Liver (tissue), 9 donors: ENCODE results near the gene OXGR1. TPM values are rescaled to one million over a fixed set of nuclear protein-coding genes. Genes with fewer than 3 reads are reported as not detected.

ENCODE experiments used
- DNase-seq: peaks from one replicate; pipeline ENCODE4 v3.0.0-alpha.2; 2017; ENCODE audit warnings: low spot score
- H3K27ac ChIP-seq, 2 donors: one replicate each; pipeline ENCODE4 v1.7.0; 2013; ENCODE audit warnings: inconsistent platforms in 2 of 2, low read length in 2 of 2, control low read depth in 1 of 2, low read depth in 1 of 2, mild to moderate bottlenecking in 1 of 2
- H3K27me3 ChIP-seq, 4 donors: one replicate each; pipeline versions ENCODE4 v1.6.1 to v1.7.0; 2013; ENCODE audit warnings: low read length in 3 of 4, inconsistent platforms in 1 of 4, mild to moderate bottlenecking in 1 of 4, moderate library complexity in 1 of 4; ENCODE audit not compliant: control insufficient read depth in 4 of 4, insufficient read depth in 4 of 4
- H3K36me3 ChIP-seq, 4 donors: one replicate each; pipeline versions ENCODE4 v1.6.1 to v1.7.0; 2013; ENCODE audit warnings: low read length in 3 of 4, mild to moderate bottlenecking in 3 of 4, low read depth in 1 of 4, moderate library complexity in 1 of 4; ENCODE audit not compliant: control insufficient read depth in 4 of 4, insufficient read depth in 3 of 4
- H3K4me1 ChIP-seq, 4 donors: one replicate each; pipeline versions ENCODE4 v1.6.1 to v1.7.0; 2013; ENCODE audit warnings: low read length in 3 of 4, mild to moderate bottlenecking in 3 of 4, moderate library complexity in 1 of 4; ENCODE audit not compliant: control insufficient read depth in 4 of 4, insufficient read depth in 4 of 4
- H3K4me3 ChIP-seq, 3 donors: one replicate each; pipeline versions ENCODE4 v1.6.1 to v1.7.0; 2013; ENCODE audit warnings: low read length in 3 of 3, control low read depth in 1 of 3, low read depth in 1 of 3, mild to moderate bottlenecking in 1 of 3
- H3K9ac ChIP-seq, 2 donors: one replicate each; pipeline ENCODE4 v1.7.0; 2013; ENCODE audit warnings: low read length in 2 of 2, mild to moderate bottlenecking in 2 of 2, moderate library complexity in 2 of 2, control low read depth in 1 of 2, low read depth in 1 of 2
- H3K9me3 ChIP-seq, 4 donors: one replicate each; pipeline versions ENCODE4 v1.6.1 to v1.7.0; 2013; ENCODE audit warnings: low read length in 3 of 4; ENCODE audit not compliant: control insufficient read depth in 4 of 4
- ATF3 ChIP-seq: IDR thresholded peaks from 2 replicates; pipeline ENCODE4 v1.6.1; 2016; ENCODE audit warnings: antibody characterized with exemption
- EGR1 ChIP-seq, 2 donors: IDR thresholded peaks; 2 replicates each; pipeline ENCODE4 v1.6.1; 2016 to 2018; ENCODE audit warnings: antibody characterized with exemption in 2 of 2, low read depth in 2 of 2
- FOXA1 ChIP-seq: IDR thresholded peaks from 2 replicates; pipeline ENCODE4 v1.6.1; 2016; ENCODE audit warnings: antibody characterized with exemption
- FOXA2 ChIP-seq: IDR thresholded peaks from 2 replicates; pipeline ENCODE4 v1.6.1; 2016; ENCODE audit warnings: antibody characterized with exemption
- GABPA ChIP-seq, 2 donors: IDR thresholded peaks in 1 of 2; conservative IDR thresholded peaks in 1 of 2; 2 replicates each; pipeline ENCODE4 v1.6.1; 2016; ENCODE audit warnings: antibody characterized with exemption in 2 of 2, mild to moderate bottlenecking in 1 of 2, moderate library complexity in 1 of 2
- HNF4A ChIP-seq, 2 donors: conservative IDR thresholded peaks; 2 replicates each; pipeline ENCODE4 v1.6.1; 2016; ENCODE audit warnings: antibody characterized with exemption in 2 of 2, mild to moderate bottlenecking in 2 of 2
- HNF4G ChIP-seq: IDR thresholded peaks from 2 replicates; pipeline ENCODE4 v1.6.1; 2016; ENCODE audit warnings: antibody characterized with exemption
- JUND ChIP-seq, 2 donors: IDR thresholded peaks; 2 replicates each; pipeline ENCODE4 v1.6.1; 2016; ENCODE audit warnings: antibody characterized with exemption in 2 of 2
- MAX ChIP-seq: IDR thresholded peaks from 2 replicates; pipeline ENCODE4 v1.6.1; 2016; ENCODE audit warnings: antibody characterized with exemption
- NR2F2 ChIP-seq: IDR thresholded peaks from 2 replicates; pipeline ENCODE4 v1.6.1; 2016; ENCODE audit warnings: antibody characterized with exemption
- RAD21 ChIP-seq, 2 donors: IDR thresholded peaks; 2 replicates each; pipeline ENCODE4 v1.6.1; 2016; ENCODE audit warnings: antibody characterized with exemption in 2 of 2, mild to moderate bottlenecking in 2 of 2
- REST ChIP-seq: IDR thresholded peaks from 2 replicates; pipeline ENCODE4 v1.6.1; 2016; ENCODE audit warnings: antibody characterized with exemption, mild to moderate bottlenecking
- RXRA ChIP-seq, 2 donors: IDR thresholded peaks; 2 replicates each; pipeline ENCODE4 v1.6.1; 2017 to 2018; ENCODE audit warnings: antibody characterized with exemption in 2 of 2, mild to moderate bottlenecking in 1 of 2
- SP1 ChIP-seq: IDR thresholded peaks from 2 replicates; pipeline ENCODE4 v1.6.1; 2018; ENCODE audit warnings: antibody characterized with exemption, mild to moderate bottlenecking
- TAF1 ChIP-seq: conservative IDR thresholded peaks from 2 replicates; pipeline ENCODE4 v1.6.1; 2016; ENCODE audit warnings: antibody characterized with exemption, mild to moderate bottlenecking
- YY1 ChIP-seq: IDR thresholded peaks from 2 replicates; pipeline ENCODE4 v1.6.1; 2016; ENCODE audit warnings: antibody characterized with exemption, mild to moderate bottlenecking
- WGBS: extraction: QIAGEN DNeasy Blood & Tissue Kit; methylation state at CpG from one replicate; pipeline ENCODE4 v1.1.7; 2013; 5-methylcytosine and 5-hydroxymethylcytosine counted together
- polyA plus RNA-seq, 2 donors: library from polyadenylated mRNA; stranded (reverse) in 1 of 2; unstranded in 1 of 2; fragments of 200-250 nt in 1 of 2; fragments of >200 nt in 1 of 2; fragmentation: Nextera tagmentation in 1 of 2; extraction: Ambion mirVana in 1 of 2; gene quantifications; one replicate each; pipeline versions ENCODE4 v1.2.1 to v1.2.3, GENCODE V29; 2013 to 2015
- total RNA-seq, 2 donors: library from RNA; depleted of rRNA; stranded (reverse); fragments of >200 nt; gene quantifications; one replicate each; pipeline ENCODE4 v1.2.3, GENCODE V29; 2014
- TF ChIP-seq, protein P1 (sequence below): fragments of 150-350 bp; IDR thresholded peaks from 2 replicates; pipeline ENCODE4 v1.5.1; 2017; ENCODE audit warnings: improper control_type of control experiment, low read depth, low read length; ENCODE audit not compliant: missing input control
- TF ChIP-seq, protein P2 (sequence below): IDR thresholded peaks from 2 replicates; pipeline ENCODE4 v1.6.1; 2016; ENCODE audit warnings: antibody characterized with exemption
- donor health status: healthy.
- donor health status: healthy.
- donor health status: healthy.
- donor health status: healthy.
- donor health status: healthy.

OXGR1 gene
- total and polyA plus RNA-seq, 4 donors, result not detected

DNA sequence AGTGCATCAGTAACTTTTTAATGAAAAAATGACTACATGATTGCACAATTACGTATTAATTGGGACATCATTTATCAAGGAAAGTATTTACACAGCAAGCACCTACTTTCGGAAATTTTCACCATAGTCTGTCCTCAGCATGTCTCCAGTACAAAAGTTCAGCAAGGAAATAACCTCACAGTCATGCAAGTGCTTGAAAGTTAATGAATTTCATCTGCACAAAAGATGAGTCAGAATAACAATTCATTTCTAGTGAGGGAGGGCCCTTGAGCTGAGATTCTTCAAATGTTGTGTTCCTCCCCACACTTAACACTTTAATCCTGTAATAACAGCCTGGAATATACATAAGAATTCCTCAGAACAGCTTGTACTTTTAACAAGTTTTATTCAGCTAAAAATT, 49.0 kb upstream of the OXGR1 start:
- H3K9ac ChIP-seq, result no peak overlapping the region
- no peak for DNase-seq
- TF ChIP-seq RXRA (IDR thresholded peaks at IDR 0.05) (no peak), YY1 (no peak), NR2F2 (no peak), HNF4A (conservative IDR thresholded peaks at IDR 0.05) (no peak), MAX (no peak), EGR1 (IDR thresholded peaks at IDR 0.05; ENCODE audit: low read depth in 2 of 2) (no peak), TAF1 (no peak), HNF4G (no peak), FOXA2 (no peak), FOXA1 (no peak), SP1 (no peak), RAD21 (IDR thresholded peaks at IDR 0.05) (no peak), GABPA (IDR thresholded peaks at IDR 0.05 in 1 of 2, conservative IDR thresholded peaks at IDR 0.05 in 1 of 2) (no peak), JUND (IDR thresholded peaks at IDR 0.05) (no peak), ATF3 (no peak), REST (no peak)
- TF ChIP-seq, protein P1, sequence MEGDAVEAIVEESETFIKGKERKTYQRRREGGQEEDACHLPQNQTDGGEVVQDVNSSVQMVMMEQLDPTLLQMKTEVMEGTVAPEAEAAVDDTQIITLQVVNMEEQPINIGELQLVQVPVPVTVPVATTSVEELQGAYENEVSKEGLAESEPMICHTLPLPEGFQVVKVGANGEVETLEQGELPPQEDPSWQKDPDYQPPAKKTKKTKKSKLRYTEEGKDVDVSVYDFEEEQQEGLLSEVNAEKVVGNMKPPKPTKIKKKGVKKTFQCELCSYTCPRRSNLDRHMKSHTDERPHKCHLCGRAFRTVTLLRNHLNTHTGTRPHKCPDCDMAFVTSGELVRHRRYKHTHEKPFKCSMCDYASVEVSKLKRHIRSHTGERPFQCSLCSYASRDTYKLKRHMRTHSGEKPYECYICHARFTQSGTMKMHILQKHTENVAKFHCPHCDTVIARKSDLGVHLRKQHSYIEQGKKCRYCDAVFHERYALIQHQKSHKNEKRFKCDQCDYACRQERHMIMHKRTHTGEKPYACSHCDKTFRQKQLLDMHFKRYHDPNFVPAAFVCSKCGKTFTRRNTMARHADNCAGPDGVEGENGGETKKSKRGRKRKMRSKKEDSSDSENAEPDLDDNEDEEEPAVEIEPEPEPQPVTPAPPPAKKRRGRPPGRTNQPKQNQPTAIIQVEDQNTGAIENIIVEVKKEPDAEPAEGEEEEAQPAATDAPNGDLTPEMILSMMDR, result no peak
- TF ChIP-seq, protein P2, sequence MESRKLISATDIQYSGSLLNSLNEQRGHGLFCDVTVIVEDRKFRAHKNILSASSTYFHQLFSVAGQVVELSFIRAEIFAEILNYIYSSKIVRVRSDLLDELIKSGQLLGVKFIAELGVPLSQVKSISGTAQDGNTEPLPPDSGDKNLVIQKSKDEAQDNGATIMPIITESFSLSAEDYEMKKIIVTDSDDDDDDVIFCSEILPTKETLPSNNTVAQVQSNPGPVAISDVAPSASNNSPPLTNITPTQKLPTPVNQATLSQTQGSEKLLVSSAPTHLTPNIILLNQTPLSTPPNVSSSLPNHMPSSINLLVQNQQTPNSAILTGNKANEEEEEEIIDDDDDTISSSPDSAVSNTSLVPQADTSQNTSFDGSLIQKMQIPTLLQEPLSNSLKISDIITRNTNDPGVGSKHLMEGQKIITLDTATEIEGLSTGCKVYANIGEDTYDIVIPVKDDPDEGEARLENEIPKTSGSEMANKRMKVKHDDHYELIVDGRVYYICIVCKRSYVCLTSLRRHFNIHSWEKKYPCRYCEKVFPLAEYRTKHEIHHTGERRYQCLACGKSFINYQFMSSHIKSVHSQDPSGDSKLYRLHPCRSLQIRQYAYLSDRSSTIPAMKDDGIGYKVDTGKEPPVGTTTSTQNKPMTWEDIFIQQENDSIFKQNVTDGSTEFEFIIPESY, result no peak
- H3K36me3 ChIP-seq, result no peaks in the 10 kb centered on the region
- no peaks in the 10 kb centered on the region for H3K4me1 ChIP-seq
- WGBS, result 52% methylated on average over 2 of the region's 2 CpGs
- H3K4me3 ChIP-seq, result no peak overlapping the region
- no peak overlapping the region for H3K27ac ChIP-seq
- no peaks in the 10 kb centered on the region for H3K9me3 ChIP-seq
- no peaks in the 10 kb centered on the region for H3K27me3 ChIP-seq
